Measurements from ENCODE around the gene SHFL. TPM values are rescaled to one million over a fixed set of nuclear protein-coding genes. Genes with fewer than 3 reads are reported as not detected.

SHFL gene
- total RNA-seq, 1 experiment from 2014 or later: 17.4 TPM

DNA sequence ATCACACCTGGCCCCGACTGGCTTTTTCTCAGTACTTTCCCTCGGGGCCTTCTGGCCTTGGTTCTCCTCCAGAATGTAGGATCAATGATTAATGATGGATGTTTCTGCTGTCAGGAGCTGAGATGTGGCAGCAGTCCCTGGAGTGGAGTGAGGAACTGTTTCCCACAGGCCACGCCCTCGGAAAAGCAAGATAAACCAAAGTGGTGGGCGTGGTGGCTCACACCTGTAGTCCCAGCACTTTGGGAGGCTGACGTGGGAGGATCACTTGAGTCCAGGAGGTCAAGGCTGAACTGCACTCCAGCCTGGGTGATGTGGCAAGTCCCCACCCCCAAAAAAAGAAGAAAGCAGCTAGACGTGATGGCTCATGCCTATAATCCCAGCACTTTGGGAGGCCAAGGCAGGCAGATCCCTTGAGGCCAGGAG, 7.1 kb upstream of the SHFL start:
- ChIA-PET POLR2A (no interaction called here), CTCF (no interaction called here)
- TF ChIP-seq TCF7L2 (IDR thresholded peaks at IDR 0.05; ENCODE audit: low read depth, low read length) (no peak), POLR2AphosphoS5 (IDR thresholded peaks at IDR 0.05; ENCODE audit: low read depth, low read length) (no peak), SIN3A (IDR thresholded peaks at IDR 0.05; ENCODE audit: borderline replicate concordance, insufficient read depth, low read depth, low read length) (no peak)
- TF ChIP-seq, protein P1, sequence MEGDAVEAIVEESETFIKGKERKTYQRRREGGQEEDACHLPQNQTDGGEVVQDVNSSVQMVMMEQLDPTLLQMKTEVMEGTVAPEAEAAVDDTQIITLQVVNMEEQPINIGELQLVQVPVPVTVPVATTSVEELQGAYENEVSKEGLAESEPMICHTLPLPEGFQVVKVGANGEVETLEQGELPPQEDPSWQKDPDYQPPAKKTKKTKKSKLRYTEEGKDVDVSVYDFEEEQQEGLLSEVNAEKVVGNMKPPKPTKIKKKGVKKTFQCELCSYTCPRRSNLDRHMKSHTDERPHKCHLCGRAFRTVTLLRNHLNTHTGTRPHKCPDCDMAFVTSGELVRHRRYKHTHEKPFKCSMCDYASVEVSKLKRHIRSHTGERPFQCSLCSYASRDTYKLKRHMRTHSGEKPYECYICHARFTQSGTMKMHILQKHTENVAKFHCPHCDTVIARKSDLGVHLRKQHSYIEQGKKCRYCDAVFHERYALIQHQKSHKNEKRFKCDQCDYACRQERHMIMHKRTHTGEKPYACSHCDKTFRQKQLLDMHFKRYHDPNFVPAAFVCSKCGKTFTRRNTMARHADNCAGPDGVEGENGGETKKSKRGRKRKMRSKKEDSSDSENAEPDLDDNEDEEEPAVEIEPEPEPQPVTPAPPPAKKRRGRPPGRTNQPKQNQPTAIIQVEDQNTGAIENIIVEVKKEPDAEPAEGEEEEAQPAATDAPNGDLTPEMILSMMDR (IDR thresholded peaks at IDR 0.05): no peak
- TF ChIP-seq, protein P2, sequence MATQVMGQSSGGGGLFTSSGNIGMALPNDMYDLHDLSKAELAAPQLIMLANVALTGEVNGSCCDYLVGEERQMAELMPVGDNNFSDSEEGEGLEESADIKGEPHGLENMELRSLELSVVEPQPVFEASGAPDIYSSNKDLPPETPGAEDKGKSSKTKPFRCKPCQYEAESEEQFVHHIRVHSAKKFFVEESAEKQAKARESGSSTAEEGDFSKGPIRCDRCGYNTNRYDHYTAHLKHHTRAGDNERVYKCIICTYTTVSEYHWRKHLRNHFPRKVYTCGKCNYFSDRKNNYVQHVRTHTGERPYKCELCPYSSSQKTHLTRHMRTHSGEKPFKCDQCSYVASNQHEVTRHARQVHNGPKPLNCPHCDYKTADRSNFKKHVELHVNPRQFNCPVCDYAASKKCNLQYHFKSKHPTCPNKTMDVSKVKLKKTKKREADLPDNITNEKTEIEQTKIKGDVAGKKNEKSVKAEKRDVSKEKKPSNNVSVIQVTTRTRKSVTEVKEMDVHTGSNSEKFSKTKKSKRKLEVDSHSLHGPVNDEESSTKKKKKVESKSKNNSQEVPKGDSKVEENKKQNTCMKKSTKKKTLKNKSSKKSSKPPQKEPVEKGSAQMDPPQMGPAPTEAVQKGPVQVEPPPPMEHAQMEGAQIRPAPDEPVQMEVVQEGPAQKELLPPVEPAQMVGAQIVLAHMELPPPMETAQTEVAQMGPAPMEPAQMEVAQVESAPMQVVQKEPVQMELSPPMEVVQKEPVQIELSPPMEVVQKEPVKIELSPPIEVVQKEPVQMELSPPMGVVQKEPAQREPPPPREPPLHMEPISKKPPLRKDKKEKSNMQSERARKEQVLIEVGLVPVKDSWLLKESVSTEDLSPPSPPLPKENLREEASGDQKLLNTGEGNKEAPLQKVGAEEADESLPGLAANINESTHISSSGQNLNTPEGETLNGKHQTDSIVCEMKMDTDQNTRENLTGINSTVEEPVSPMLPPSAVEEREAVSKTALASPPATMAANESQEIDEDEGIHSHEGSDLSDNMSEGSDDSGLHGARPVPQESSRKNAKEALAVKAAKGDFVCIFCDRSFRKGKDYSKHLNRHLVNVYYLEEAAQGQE (IDR thresholded peaks at IDR 0.05; ENCODE audit: insufficient read depth in 1 of 2, low read depth in 2 of 2, low read length in 1 of 2): no peak
- ATAC-seq (no peak), DNase-seq (ENCODE audit: low read depth, low spot score) (no peak)
- in situ Hi-C loops (cut with HindIII; ENCODE audit: low pct_unique_long_range_greater_than_20kb, low sequenced_read_pairs) (no loop called here), intact Hi-C loops (cut with micrococcal nuclease; ENCODE audit: unreplicated experiment) (no loop called here)
- no peaks in the 10 kb centered on the region for H3K9me3 ChIP-seq (ENCODE audit: control insufficient read depth, insufficient read depth, low read depth, low read length)
- no peak overlapping the region for H3K27ac ChIP-seq (ENCODE audit: low read length)
- BruUV-seq (replicated peaks): no TSS peak
- no peaks in the 10 kb centered on the region for H3K36me3 ChIP-seq (ENCODE audit: control insufficient read depth, insufficient read depth, low read length)
- no peaks in the 10 kb centered on the region for H3K27me3 ChIP-seq (ENCODE audit: control insufficient read depth, insufficient read depth, low read length)
- no peak overlapping the region for H3K4me3 ChIP-seq (ENCODE audit: low read depth in 2 of 2, low read length in 2 of 2)
- H3K4me1 ChIP-seq (ENCODE audit: control insufficient read depth, insufficient read depth, low read length): no peaks in the 10 kb centered on the region

DNA sequence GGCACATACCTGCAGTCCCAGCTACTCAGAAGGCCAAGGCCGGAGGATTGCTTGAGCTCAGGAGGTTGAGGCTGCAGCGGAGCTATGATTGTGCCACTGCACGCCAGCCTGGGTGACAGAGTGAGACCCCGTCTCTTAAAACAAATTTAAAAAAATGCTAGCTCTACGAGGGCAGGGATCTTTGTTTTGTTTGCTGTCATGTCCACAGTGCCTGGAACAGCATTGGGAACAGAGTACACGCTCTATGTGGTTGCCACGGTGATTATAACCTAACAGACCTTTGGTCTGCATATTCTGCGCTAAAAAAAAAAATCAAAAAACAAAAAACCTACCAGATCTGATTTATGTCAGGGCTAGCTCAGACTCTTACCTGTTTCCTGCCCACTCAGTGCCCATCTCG, 2.2 kb upstream of the SHFL start:
- H3K27me3 ChIP-seq (ENCODE audit: control insufficient read depth, insufficient read depth, low read length): no peaks in the 10 kb centered on the region
- POLR2A ChIA-PET: no interaction called here
- H3K36me3 ChIP-seq (ENCODE audit: control insufficient read depth, insufficient read depth, low read length): no peaks in the 10 kb centered on the region; the same call in 1 of the 2 replicates
- no peaks in the 10 kb centered on the region for H3K9me3 ChIP-seq (ENCODE audit: control insufficient read depth, insufficient read depth, low read depth, low read length)
- no peak for DNase-seq (ENCODE audit: low read depth, low spot score)
- BruUV-seq (replicated peaks): no TSS peak
- no peak for ATAC-seq
- H3K4me1 ChIP-seq (ENCODE audit: control insufficient read depth, insufficient read depth, low read length): no peaks in the 10 kb centered on the region
- no peak overlapping the region for H3K27ac ChIP-seq (ENCODE audit: low read length)
- H3K4me3 ChIP-seq (ENCODE audit: low read depth in 2 of 2, low read length in 2 of 2): no peak overlapping the region
- in situ Hi-C loops (cut with HindIII; ENCODE audit: low pct_unique_long_range_greater_than_20kb, low sequenced_read_pairs): no loop called here
- TF ChIP-seq, protein P1 (IDR thresholded peaks at IDR 0.05): no peak
- TF ChIP-seq, protein P2 (IDR thresholded peaks at IDR 0.05; ENCODE audit: insufficient read depth in 1 of 2, low read depth in 2 of 2, low read length in 1 of 2): no peak
- no peak for TF ChIP-seq POLR2AphosphoS5 (IDR thresholded peaks at IDR 0.05; ENCODE audit: low read depth, low read length)
- no peak for TF ChIP-seq TCF7L2 (IDR thresholded peaks at IDR 0.05; ENCODE audit: low read depth, low read length)
- no peak for TF ChIP-seq SIN3A (IDR thresholded peaks at IDR 0.05; ENCODE audit: borderline replicate concordance, insufficient read depth, low read depth, low read length)
- CTCF ChIA-PET: interaction anchor here (0.6 kb wide), 2 partner anchors 156 to 777 kb away, joined by 4 to 6 read pairs; no protein-coding TSS in a partner anchor
- intact Hi-C loops (cut with micrococcal nuclease; ENCODE audit: unreplicated experiment): no loop called here
